Measurements from ENCODE around the gene ST6GALNAC3. TPM values are rescaled to one million over a fixed set of nuclear protein-coding genes. Genes with fewer than 3 reads are reported as not detected.

The ST6GALNAC3 gene
- polyA plus RNA-seq, 1 donor (not counting 4 experiments of a cell fraction or from before 2014, with no cell fraction given) = 0.08 TPM

DNA sequence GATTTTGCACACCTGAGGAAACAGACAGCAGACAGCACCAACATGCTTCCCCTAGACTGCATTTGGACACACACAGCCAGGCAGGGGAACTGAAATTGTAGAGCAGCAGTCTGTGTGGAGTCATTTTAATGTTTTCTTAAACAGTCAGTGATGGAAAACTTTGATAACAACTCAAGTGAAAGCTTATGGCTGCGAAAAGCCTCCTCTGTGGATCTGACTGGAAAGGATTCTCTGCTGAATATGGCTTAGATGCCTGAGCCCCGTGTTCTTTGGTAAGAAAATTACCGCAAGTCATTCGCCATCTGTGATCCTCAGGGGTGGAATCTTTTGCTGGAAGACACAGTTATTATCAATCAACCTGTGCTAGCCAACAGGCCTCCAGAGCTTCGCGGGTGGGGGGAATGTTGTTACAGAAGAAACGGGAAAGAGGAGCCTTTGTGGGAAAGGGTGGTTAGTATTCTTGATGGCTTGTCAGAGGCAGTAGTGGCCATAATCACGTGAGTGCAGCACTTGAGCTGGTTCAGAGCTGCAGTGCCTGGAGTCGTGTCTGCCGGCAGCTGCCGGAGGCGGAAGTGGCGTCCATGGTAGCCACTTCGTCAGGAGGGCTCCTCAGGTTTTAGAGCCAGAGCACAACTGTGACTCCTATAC, 204.7 kb downstream of the ST6GALNAC3 start:
- Histone ChIP-seq H3K4me1 (ENCODE audit: control insufficient read depth, extremely low read depth, insufficient read depth, low read length) (no peaks in the 10 kb centered on the region), H2AFZ (ENCODE audit: control insufficient read depth, low read length) (no peak overlapping the region), H3K27me3 (ENCODE audit: control insufficient read depth, extremely low read depth, insufficient read depth, low read length) (no peaks in the 10 kb centered on the region), H3K79me2 (ENCODE audit: control insufficient read depth, insufficient read depth, low read length) (no peaks in the 10 kb centered on the region), H3K4me3 (ENCODE audit: control insufficient read depth in 2 of 3, extremely low read depth in 1 of 3, insufficient read depth in 2 of 3, low read depth in 1 of 3, low read length in 3 of 3) (no peak overlapping the region), H4K20me1 (ENCODE audit: control insufficient read depth, extremely low read depth, insufficient read depth, low read length) (no peaks in the 10 kb centered on the region), H3K36me3 (ENCODE audit: control insufficient read depth in 2 of 2, extremely low read depth in 1 of 2, insufficient read depth in 2 of 2, low read length in 2 of 2) (no peaks in the 10 kb centered on the region), H3K9me1 (ENCODE audit: control insufficient read depth, extremely low read depth, insufficient read depth, low read length) (no peaks in the 10 kb centered on the region), H3K9ac (ENCODE audit: control insufficient read depth, extremely low read depth, insufficient read depth, low read length) (no peak overlapping the region), H3K9me3 (ENCODE audit: control insufficient read depth, low read depth, low read length) (no peaks in the 10 kb centered on the region), H3K27ac (ENCODE audit: control insufficient read depth, insufficient read depth, low read length) (no peak overlapping the region), H3K4me2 (ENCODE audit: control insufficient read depth, extremely low read depth, insufficient read depth, low read depth, low read length) (no peak overlapping the region)
- no peak for DNase-seq (ENCODE audit: low read depth, low spot score)
- dilution Hi-C loops (cut with MboI; ENCODE audit: extremely low pct_ligation_motif_present, low sequenced_read_pairs) = no loop called here
- no peak for TF ChIP-seq EZH2 (IDR thresholded peaks at IDR 0.05; ENCODE audit: low read length)
- FAIRE-seq = no peak

DNA sequence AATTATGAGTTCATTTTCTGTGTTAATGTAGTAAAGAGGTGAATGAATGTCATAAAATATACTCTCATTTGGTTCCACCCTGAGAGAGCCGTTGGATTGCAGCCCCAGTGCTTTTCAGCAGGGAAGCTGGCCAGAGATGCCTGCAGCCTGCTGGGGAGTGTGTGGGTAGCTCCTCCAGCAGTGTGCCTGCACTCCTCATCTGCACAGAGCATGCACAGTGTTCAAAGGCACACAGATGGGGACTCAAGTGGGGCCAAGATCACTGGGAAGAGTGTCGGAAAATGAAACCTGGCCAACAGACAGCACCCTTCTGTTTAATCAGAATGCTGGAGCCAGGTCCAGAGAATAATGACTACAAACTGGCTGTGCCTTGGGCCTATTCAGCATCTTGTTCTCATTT, 206.8 kb downstream of the ST6GALNAC3 start:
- dilution Hi-C loops (cut with MboI; ENCODE audit: extremely low pct_ligation_motif_present, low sequenced_read_pairs) = no loop called here
- Histone ChIP-seq H4K20me1 (ENCODE audit: control insufficient read depth, extremely low read depth, insufficient read depth, low read length) (no peaks in the 10 kb centered on the region), H3K9me3 (ENCODE audit: control insufficient read depth, low read depth, low read length) (no peaks in the 10 kb centered on the region), H3K27me3 (ENCODE audit: control insufficient read depth, extremely low read depth, insufficient read depth, low read length) (no peaks in the 10 kb centered on the region), H3K4me1 (ENCODE audit: control insufficient read depth, extremely low read depth, insufficient read depth, low read length) (no peaks in the 10 kb centered on the region), H3K4me2 (ENCODE audit: control insufficient read depth, extremely low read depth, insufficient read depth, low read depth, low read length) (no peak overlapping the region), H3K36me3 (ENCODE audit: control insufficient read depth in 2 of 2, extremely low read depth in 1 of 2, insufficient read depth in 2 of 2, low read length in 2 of 2) (no peaks in the 10 kb centered on the region), H3K27ac (ENCODE audit: control insufficient read depth, insufficient read depth, low read length) (no peak overlapping the region), H3K9ac (ENCODE audit: control insufficient read depth, extremely low read depth, insufficient read depth, low read length) (no peak overlapping the region), H2AFZ (ENCODE audit: control insufficient read depth, low read length) (no peak overlapping the region), H3K9me1 (ENCODE audit: control insufficient read depth, extremely low read depth, insufficient read depth, low read length) (no peaks in the 10 kb centered on the region), H3K79me2 (ENCODE audit: control insufficient read depth, insufficient read depth, low read length) (no peaks in the 10 kb centered on the region), H3K4me3 (ENCODE audit: control insufficient read depth in 2 of 3, extremely low read depth in 1 of 3, insufficient read depth in 2 of 3, low read depth in 1 of 3, low read length in 3 of 3) (no peak overlapping the region)
- TF ChIP-seq, protein P1, sequence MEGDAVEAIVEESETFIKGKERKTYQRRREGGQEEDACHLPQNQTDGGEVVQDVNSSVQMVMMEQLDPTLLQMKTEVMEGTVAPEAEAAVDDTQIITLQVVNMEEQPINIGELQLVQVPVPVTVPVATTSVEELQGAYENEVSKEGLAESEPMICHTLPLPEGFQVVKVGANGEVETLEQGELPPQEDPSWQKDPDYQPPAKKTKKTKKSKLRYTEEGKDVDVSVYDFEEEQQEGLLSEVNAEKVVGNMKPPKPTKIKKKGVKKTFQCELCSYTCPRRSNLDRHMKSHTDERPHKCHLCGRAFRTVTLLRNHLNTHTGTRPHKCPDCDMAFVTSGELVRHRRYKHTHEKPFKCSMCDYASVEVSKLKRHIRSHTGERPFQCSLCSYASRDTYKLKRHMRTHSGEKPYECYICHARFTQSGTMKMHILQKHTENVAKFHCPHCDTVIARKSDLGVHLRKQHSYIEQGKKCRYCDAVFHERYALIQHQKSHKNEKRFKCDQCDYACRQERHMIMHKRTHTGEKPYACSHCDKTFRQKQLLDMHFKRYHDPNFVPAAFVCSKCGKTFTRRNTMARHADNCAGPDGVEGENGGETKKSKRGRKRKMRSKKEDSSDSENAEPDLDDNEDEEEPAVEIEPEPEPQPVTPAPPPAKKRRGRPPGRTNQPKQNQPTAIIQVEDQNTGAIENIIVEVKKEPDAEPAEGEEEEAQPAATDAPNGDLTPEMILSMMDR (optimal IDR thresholded peaks at IDR 0.05 in 1 of 3, IDR thresholded peaks at IDR 0.05 in 1 of 3, conservative IDR thresholded peaks at IDR 0.05 in 1 of 3; ENCODE audit: extremely low read depth in 1 of 3, insufficient read depth in 2 of 3, low read length in 3 of 3) = no peak
- no peak for TF ChIP-seq EZH2 (IDR thresholded peaks at IDR 0.05; ENCODE audit: low read length)
- no peak for DNase-seq (ENCODE audit: low read depth, low spot score)
- FAIRE-seq = no peak

DNA sequence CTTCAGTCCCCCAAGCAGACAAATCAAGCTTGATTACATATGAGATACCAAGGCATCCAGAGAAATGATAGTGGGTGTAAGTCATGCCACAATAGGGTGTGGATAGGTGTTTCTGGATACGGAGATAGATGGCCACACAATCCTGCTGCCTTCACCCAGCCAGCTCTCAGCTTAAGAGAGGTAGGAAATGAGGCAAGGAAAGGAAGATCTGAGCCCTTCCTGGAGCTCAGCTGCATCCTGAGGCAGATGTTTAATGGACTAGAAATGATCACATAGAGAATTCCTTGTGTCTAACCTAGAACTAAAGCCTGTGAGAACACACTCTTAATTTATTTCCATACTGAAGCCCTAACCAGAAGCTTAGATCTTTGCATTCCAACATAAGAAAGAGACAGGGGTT, 210.3 kb downstream of the ST6GALNAC3 start:
- H3K9me3 ChIP-seq (ENCODE audit: control insufficient read depth, low read depth, low read length) = no peaks in the 10 kb centered on the region
- H3K4me2 ChIP-seq (ENCODE audit: control insufficient read depth, extremely low read depth, insufficient read depth, low read depth, low read length) = no peak overlapping the region
- no peaks in the 10 kb centered on the region for H3K27me3 ChIP-seq (ENCODE audit: control insufficient read depth, extremely low read depth, insufficient read depth, low read length)
- no peaks in the 10 kb centered on the region for H3K9me1 ChIP-seq (ENCODE audit: control insufficient read depth, extremely low read depth, insufficient read depth, low read length)
- TF ChIP-seq, protein P1 (optimal IDR thresholded peaks at IDR 0.05 in 1 of 3, IDR thresholded peaks at IDR 0.05 in 1 of 3, conservative IDR thresholded peaks at IDR 0.05 in 1 of 3; ENCODE audit: extremely low read depth in 1 of 3, insufficient read depth in 2 of 3, low read length in 3 of 3) = no peak
- no peak for TF ChIP-seq EZH2 (IDR thresholded peaks at IDR 0.05; ENCODE audit: low read length)
- no peaks in the 10 kb centered on the region for H3K4me1 ChIP-seq (ENCODE audit: control insufficient read depth, extremely low read depth, insufficient read depth, low read length)
- FAIRE-seq = no peak
- dilution Hi-C loops (cut with MboI; ENCODE audit: extremely low pct_ligation_motif_present, low sequenced_read_pairs) = no loop called here
- H3K9ac ChIP-seq (ENCODE audit: control insufficient read depth, extremely low read depth, insufficient read depth, low read length) = no peak overlapping the region
- no peak overlapping the region for H3K27ac ChIP-seq (ENCODE audit: control insufficient read depth, insufficient read depth, low read length)
- H3K36me3 ChIP-seq (ENCODE audit: control insufficient read depth in 2 of 2, extremely low read depth in 1 of 2, insufficient read depth in 2 of 2, low read length in 2 of 2) = no peaks in the 10 kb centered on the region
- no peaks in the 10 kb centered on the region for H3K79me2 ChIP-seq (ENCODE audit: control insufficient read depth, insufficient read depth, low read length)
- H4K20me1 ChIP-seq (ENCODE audit: control insufficient read depth, extremely low read depth, insufficient read depth, low read length) = no peaks in the 10 kb centered on the region
- H2AFZ ChIP-seq (ENCODE audit: control insufficient read depth, low read length) = no peak overlapping the region
- no peak overlapping the region for H3K4me3 ChIP-seq (ENCODE audit: control insufficient read depth in 2 of 3, extremely low read depth in 1 of 3, insufficient read depth in 2 of 3, low read depth in 1 of 3, low read length in 3 of 3)
- DNase-seq (ENCODE audit: low read depth, low spot score) = no peak

Measured in keratinocyte (primary cell).